H1 (cell line): ENCODE measurements around the gene TMEM147. TPM values are rescaled to one million over a fixed set of nuclear protein-coding genes. Genes with fewer than 3 reads are reported as not detected.
A peak's percentile ranks its signal among the peaks of the same experiment; 100 is the strongest.

Experiments used
- CTCF ChIA-PET: fragments of 300-600 bp; sonication (Branson Sonifier 250); formaldehyde crosslinking; loops from one replicate; lab custom pipeline; 2021; ENCODE audit not compliant: partially characterized antibody; lab: Charles Lee
- POLR2A ChIA-PET: fragments of 300-600 bp; sonication (Branson Sonifier 250); formaldehyde crosslinking; loops from one replicate; lab custom pipeline; 2021; ENCODE audit warnings: inconsistent platforms; ENCODE audit not compliant: partially characterized antibody; lab: Charles Lee
- DNase-seq, 2 experiments: peaks; one replicate each; pipeline versions ENCODE4 v3.0.0 to v3.0.0-alpha.2; 2010 to 2022; ENCODE audit warnings: low spot score in 2 of 2, low read depth in 1 of 2, mixed read lengths in 1 of 2
- FAIRE-seq: peaks from 2 replicates; lab custom pipeline; 2011; peaks lifted over from hg19 to GRCh38; lab: Jason Lieb, UNC
- H2AFZ ChIP-seq: 2 replicates; pipeline ENCODE4 v1.8.1; 2012; ENCODE audit warnings: low read length, inconsistent platforms
- H2AK5ac ChIP-seq: 2 replicates; pipeline ENCODE4 v1.6.1; 2013; ENCODE audit warnings: low read depth, low read length
- H2BK120ac ChIP-seq: replicated peaks from 2 replicates; pipeline ENCODE3; 2013; ENCODE audit warnings: low read depth, low read length, inconsistent platforms
- H2BK12ac ChIP-seq: 2 replicates; pipeline ENCODE4 v1.6.1; 2013; ENCODE audit warnings: low read depth, low read length
- H2BK15ac ChIP-seq: 2 replicates; pipeline ENCODE4 v1.6.1; 2013; ENCODE audit warnings: low read length
- H2BK20ac ChIP-seq: 2 replicates; pipeline ENCODE4 v1.6.1; 2013; ENCODE audit warnings: low read length
- H2BK5ac ChIP-seq: 2 replicates; pipeline ENCODE4 v1.6.1; 2013; ENCODE audit warnings: low read depth, low read length
- H3K14ac ChIP-seq: 2 replicates; pipeline ENCODE4 v1.6.1; 2013; ENCODE audit warnings: inconsistent platforms; ENCODE audit not compliant: insufficient read length
- H3K18ac ChIP-seq: 2 replicates; pipeline ENCODE4 v1.6.1; 2013; ENCODE audit warnings: low read length; ENCODE audit errors: extremely low read depth
- H3K23ac ChIP-seq: 2 replicates; pipeline ENCODE4 v1.6.1; 2013; ENCODE audit warnings: inconsistent platforms; ENCODE audit not compliant: insufficient read length
- H3K23me2 ChIP-seq: 2 replicates; pipeline ENCODE4 v1.6.1; 2013; ENCODE audit warnings: low read depth, low read length
- H3K27ac ChIP-seq: 2 replicates; pipeline ENCODE4 v1.6.1; 2011; ENCODE audit warnings: low read depth, low read length, inconsistent platforms
- H3K27me3 ChIP-seq, 4 experiments: replicated peaks in 1 of 4; 1 replicate in 1 of 4; 2 replicates in 3 of 4; pipeline versions ENCODE4 v1.6.1 to v1.8.1; 2011 to 2013; ENCODE audit warnings: low read length in 3 of 4, mild to moderate bottlenecking in 3 of 4, inconsistent platforms in 2 of 4, mixed read lengths in 2 of 4, moderate library complexity in 1 of 4; ENCODE audit not compliant: control insufficient read depth in 3 of 4, insufficient read depth in 3 of 4; ENCODE audit errors: extremely low read depth in 1 of 4
- H3K36me3 ChIP-seq, 4 experiments: 2 replicates each; pipeline versions ENCODE4 v1.6.1 to v1.8.1; 2011 to 2013; ENCODE audit warnings: mild to moderate bottlenecking in 4 of 4, low read length in 3 of 4, moderate library complexity in 2 of 4, control low read depth in 1 of 4, inconsistent platforms in 1 of 4; ENCODE audit not compliant: insufficient read depth in 4 of 4, control insufficient read depth in 2 of 4
- H3K4ac ChIP-seq: replicated peaks from 2 replicates; pipeline ENCODE3; 2013; ENCODE audit warnings: low read length, low read depth, mixed read lengths, inconsistent platforms; ENCODE audit not compliant: insufficient read length
- H3K4me1 ChIP-seq, 4 experiments: replicated peaks in 1 of 4; 1 replicate in 1 of 4; 2 replicates in 3 of 4; pipeline versions ENCODE4 v1.6.1 to v1.8.1; 2011 to 2013; ENCODE audit warnings: low read length in 3 of 4, inconsistent platforms in 2 of 4, mixed read lengths in 1 of 4; ENCODE audit not compliant: insufficient read depth in 4 of 4, control insufficient read depth in 3 of 4
- H3K4me2 ChIP-seq, 2 experiments: 2 replicates each; pipeline versions ENCODE4 v1.6.1 to v1.8.1; 2011 to 2013; ENCODE audit warnings: low read depth in 2 of 2, low read length in 2 of 2, control low read depth in 1 of 2, inconsistent platforms in 1 of 2, mild to moderate bottlenecking in 1 of 2; ENCODE audit not compliant: insufficient read depth in 1 of 2
- H3K4me3 ChIP-seq, 4 experiments: fragments of 200-600, 300-600 bp in 1 of 4; sonication (generic), shearing (Covaris generic), sonication (Bioruptor Twin) in 1 of 4; 2 replicates each; pipeline versions ENCODE4 v1.5.1 to v1.8.1; 2011 to 2016; ENCODE audit warnings: low read length in 4 of 4, low read depth in 3 of 4, control low read depth in 2 of 4, inconsistent platforms in 2 of 4, mild to moderate bottlenecking in 2 of 4, mixed read lengths in 1 of 4, moderate library complexity in 1 of 4; ENCODE audit not compliant: insufficient read depth in 2 of 4; ENCODE audit errors: extremely low read depth in 1 of 4
- H3K56ac ChIP-seq: replicated peaks from 2 replicates; pipeline ENCODE3; 2013; ENCODE audit warnings: low read depth, mild to moderate bottlenecking, mixed read lengths, low read length, inconsistent platforms; ENCODE audit not compliant: insufficient read length
- H3K79me1 ChIP-seq: 2 replicates; pipeline ENCODE4 v1.6.1; 2013; ENCODE audit warnings: low read depth, low read length, control low read depth
- H3K79me2 ChIP-seq, 2 experiments: 2 replicates each; pipeline versions ENCODE4 v1.6.1 to v1.8.1; 2012 to 2013; ENCODE audit warnings: low read length in 2 of 2, mild to moderate bottlenecking in 2 of 2, inconsistent platforms in 1 of 2; ENCODE audit not compliant: insufficient read depth in 2 of 2, control insufficient read depth in 1 of 2
- H3K9ac ChIP-seq, 4 experiments: replicated peaks in 1 of 4; 1 replicate in 1 of 4; 2 replicates in 3 of 4; pipeline versions ENCODE4 v1.6.1 to v1.8.1; 2011 to 2013; ENCODE audit warnings: low read depth in 3 of 4, low read length in 3 of 4, control low read depth in 2 of 4, mild to moderate bottlenecking in 2 of 4, moderate library complexity in 2 of 4, inconsistent platforms in 1 of 4; ENCODE audit errors: extremely low read depth in 1 of 4
- H3K9me3 ChIP-seq, 2 experiments: 2 replicates each; pipeline versions ENCODE4 v1.6.1 to v1.8.1; 2012 to 2013; ENCODE audit warnings: mild to moderate bottlenecking in 2 of 2, moderate library complexity in 2 of 2, control low read depth in 1 of 2, inconsistent platforms in 1 of 2, low read depth in 1 of 2, low read length in 1 of 2, mixed read lengths in 1 of 2; ENCODE audit not compliant: insufficient read depth in 2 of 2
- H4K20me1 ChIP-seq, 2 experiments: replicated peaks in 1 of 2; 2 replicates each; pipeline versions ENCODE3 to v1.8.1; 2011 to 2013; ENCODE audit warnings: inconsistent platforms in 2 of 2, low read length in 2 of 2, mild to moderate bottlenecking in 1 of 2; ENCODE audit not compliant: insufficient read depth in 2 of 2, control insufficient read depth in 1 of 2
- H4K5ac ChIP-seq: 2 replicates; pipeline ENCODE4 v1.6.1; 2013; ENCODE audit warnings: low read length, low read depth, mixed read lengths, inconsistent platforms; ENCODE audit not compliant: insufficient read length
- H4K8ac ChIP-seq: 2 replicates; pipeline ENCODE4 v1.8.0; 2013; ENCODE audit warnings: mild to moderate bottlenecking, moderate library complexity, low read length, inconsistent platforms; ENCODE audit not compliant: insufficient read depth; ENCODE audit errors: extremely low read depth
- H4K91ac ChIP-seq: replicated peaks from 2 replicates; pipeline ENCODE3; 2013; ENCODE audit warnings: low read length, mixed read lengths, inconsistent platforms; ENCODE audit not compliant: insufficient read length
- TBP ChIP-seq: IDR thresholded peaks from 2 replicates; pipeline ENCODE4 v1.6.1; 2011; ENCODE audit warnings: low read depth, low read length, improper control_type of control experiment
- WGBS, 2 experiments: shearing (Covaris generic) in 1 of 2; methylation state at CpG; one replicate each; pipeline versions ENCODE4 v1.1.6 to v1.1.7; 2013 to 2015; ENCODE audit warnings: low lambda C conversion rate in 2 of 2, mixed read lengths in 2 of 2, inconsistent platforms in 1 of 2, low coverage in 1 of 2, missing lambda C conversion rate in 1 of 2; ENCODE audit not compliant: insufficient replicate concordance in 2 of 2, insufficient coverage in 1 of 2, insufficient read length in 1 of 2; ENCODE audit errors: extremely low coverage in 1 of 2, missing lambda C conversion rate in 1 of 2; 5-methylcytosine and 5-hydroxymethylcytosine counted together
- polyA plus RNA-seq, 7 experiments: library from polyadenylated mRNA; depleted of rRNA in 3 of 7; stranded (reverse) in 5 of 7; unstranded in 2 of 7; fragments of >200 nt in 5 of 7; fragments of 200-250 nt in 2 of 7; gene quantifications; 1 replicate in 5 of 7; 2 replicates in 1 of 7; 4 replicates in 1 of 7; pipeline versions ENCODE4 v1.2.1 to v1.2.3, GENCODE V29; 2011 to 2013; ENCODE audit warnings: missing spikeins in 2 of 7, mixed read lengths in 2 of 7
- total RNA-seq: library from RNA; stranded (reverse); fragmentation: NEBNext Ultra II Directional; extraction: Animal tissue kit (Norgen Biotek cat#: 25700); gene quantifications from 2 replicates; pipeline ENCODE4 v1.2.1, GENCODE V29; 2021

The TMEM147 gene
- total and polyA plus RNA-seq, 2 of the 8 experiments (the other 6 are each of a cell fraction or from before 2014, with no cell fraction given) = 159 to 418 TPM

DNA sequence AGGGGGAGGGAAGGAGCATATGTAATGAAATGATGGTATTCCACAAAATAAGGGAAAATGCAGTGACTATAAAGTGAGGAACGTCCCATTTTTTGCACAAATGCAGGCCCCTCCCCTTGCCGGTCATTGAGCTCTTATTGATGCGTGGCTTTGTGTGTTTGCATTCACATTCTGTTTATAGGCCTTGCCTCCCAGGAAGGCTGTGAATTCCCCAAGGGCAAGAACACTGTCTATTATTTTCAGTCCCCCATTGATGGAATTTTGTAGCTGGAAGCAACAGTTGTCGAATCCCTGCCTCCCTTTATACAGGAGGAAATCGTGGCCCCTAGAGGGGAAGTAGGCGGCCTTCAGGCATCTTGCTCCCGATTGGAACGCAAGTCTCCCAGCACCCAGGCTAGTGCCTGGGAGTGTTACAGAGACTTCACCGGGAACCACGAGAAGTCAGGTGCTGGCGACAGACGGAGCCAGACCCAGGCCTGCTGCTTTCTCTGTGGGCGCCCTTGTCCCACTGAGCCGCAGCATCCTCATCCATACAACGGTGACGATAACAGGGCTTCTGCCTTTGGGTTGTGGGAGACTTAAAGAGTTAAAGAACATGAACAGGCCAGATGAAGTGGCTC lies 24.2 kb upstream of the TMEM147 start:
- Histone ChIP-seq H3K9ac (no peak overlapping the region), H3K14ac (no peak overlapping the region), H3K56ac (no peak overlapping the region), H3K4ac (no peak overlapping the region), H3K79me1 (no peaks in the 10 kb centered on the region; the same call in 1 of the 2 replicates), H2BK15ac (0 out of 2 replicates have a peak overlapping the region, but pooled peaks have one; percentile 40), H2AFZ (no peak overlapping the region), H4K91ac (peak overlapping the region; percentile 62), H2AK5ac (no peak overlapping the region), H3K36me3 (no peaks in the 10 kb centered on the region), H3K23ac (no peak overlapping the region), H3K79me2 (no peaks in the 10 kb centered on the region), H2BK20ac (no peak overlapping the region), H3K27me3 (peaks cover 0 to 3% (median 0%) of the 10 kb centered on the region in 4 experiments; a peak in 2 of 7 replicates), H3K18ac (peak overlapping the region; percentile 60; the same call in 1 of the 2 replicates), H4K20me1 (no peaks in the 10 kb centered on the region), H3K4me1 (peaks cover 7 to 22% (median 14%) of the 10 kb centered on the region in 4 experiments), H3K27ac (no peak overlapping the region), H2BK120ac (no peak overlapping the region), H3K4me3 (no peak overlapping the region), H3K4me2 (peak overlapping the region in 1 of 2 experiments; percentile 31; a peak in 1 of 4 replicates), H2BK12ac (no peak overlapping the region), H4K5ac (no peak overlapping the region), H3K23me2 (peaks cover 3% of the 10 kb centered on the region; the same call in 1 of the 2 replicates), H2BK5ac (no peak overlapping the region), H4K8ac (no peak overlapping the region), H3K9me3 (no peaks in the 10 kb centered on the region)
- ChIA-PET CTCF (interaction anchor here (1.0 to 2.0 kb wide), 4 partner anchors 9 to 27 kb away, joined by 3 to 6 read pairs (median 3); no protein-coding TSS in a partner anchor), POLR2A (interaction anchor here (0.9 to 2.7 kb wide), 5 partner anchors 8 to 27 kb away, joined by 3 to 28 read pairs (median 4); no protein-coding TSS in a partner anchor)
- DNase-seq (no peak), FAIRE-seq (no peak)
- 68% methylated on average over 16 of the region's 16 CpGs; no CpG with 5 or more reads in 1 of the 2 experiments for WGBS, 2 experiments
- peak; percentile 32; the same call in 1 of the 2 replicates for TF ChIP-seq TBP
